Natural killer cell (primary cell): Measurements from ENCODE around the gene HTRA3. TPM values are rescaled to one million over a fixed set of nuclear protein-coding genes. Genes with fewer than 3 reads are reported as not detected.

ENCODE experiments used
- ATAC-seq, 3 donors: fragments of 150-1000 bp in 2 of 3; fragments of 200-7000 bp in 1 of 3; cut with Tn5 transposase; 1 replicate in 1 of 3; 2 replicates in 2 of 3; pipeline ENCODE4 v1.10.0; 2021; ENCODE audit warnings: mild to moderate bottlenecking in 2 of 3, moderate library complexity in 2 of 3
- DNase-seq, 2 donors: peaks; one replicate each; pipeline versions ENCODE4 v3.0.0 to v3.0.0-alpha.2; 2013 to 2021; ENCODE audit warnings: mixed read lengths in 1 of 2
- H3K27ac ChIP-seq: one replicate; pipeline ENCODE4 v1.5.1; 2013; ENCODE audit warnings: mild to moderate bottlenecking, low read length
- H3K27me3 ChIP-seq: one replicate; pipeline ENCODE4 v1.6.1; 2013; ENCODE audit warnings: low read length; ENCODE audit not compliant: control insufficient read depth, insufficient read depth
- H3K36me3 ChIP-seq: one replicate; pipeline ENCODE4 v1.6.1; 2013; ENCODE audit warnings: low read length; ENCODE audit not compliant: control insufficient read depth, insufficient read depth
- H3K4me1 ChIP-seq: one replicate; pipeline ENCODE4 v1.6.1; 2013; ENCODE audit warnings: low read length; ENCODE audit not compliant: control insufficient read depth, insufficient read depth
- H3K4me3 ChIP-seq: one replicate; pipeline ENCODE4 v1.5.1; 2013; ENCODE audit warnings: low read length
- H3K9me3 ChIP-seq: one replicate; pipeline ENCODE4 v1.6.1; 2013; ENCODE audit warnings: low read length; ENCODE audit not compliant: control insufficient read depth, insufficient read depth
- H3K27ac Mint-ChIP-seq, 2 donors: one replicate each; pipeline ENCODE4 v1.8.0; 2022; ENCODE audit warnings: mild to moderate bottlenecking in 2 of 2, mixed read lengths in 2 of 2, moderate library complexity in 1 of 2
- H3K27me3 Mint-ChIP-seq, 2 donors: one replicate each; pipeline ENCODE4 v1.8.0; 2022; ENCODE audit warnings: low read depth in 2 of 2, mixed read lengths in 2 of 2
- H3K36me3 Mint-ChIP-seq: one replicate; pipeline ENCODE4 v1.8.0; 2022; ENCODE audit warnings: mixed read lengths
- H3K4me1 Mint-ChIP-seq, 2 donors: one replicate each; pipeline ENCODE4 v1.8.0; 2022; ENCODE audit warnings: mixed read lengths in 2 of 2
- H3K4me3 Mint-ChIP-seq: one replicate; pipeline ENCODE4 v1.8.0; 2022; ENCODE audit warnings: mild to moderate bottlenecking, moderate library complexity, mixed read lengths
- H3K9me3 Mint-ChIP-seq, 2 donors: one replicate each; pipeline ENCODE4 v1.8.0; 2022; ENCODE audit warnings: mixed read lengths in 2 of 2
- CTCF ChIP-seq: fragments of 200-600 bp; IDR thresholded peaks from one replicate; pipeline ENCODE4 v1.8.0; 2022; ENCODE audit warnings: antibody characterized with exemption
- WGBS: methylation state at CpG from one replicate; pipeline ENCODE4 v1.1.7; 2013; ENCODE audit warnings: missing lambda C conversion rate; ENCODE audit not compliant: insufficient coverage; 5-methylcytosine and 5-hydroxymethylcytosine counted together
- intact Hi-C: fragments of 100-400 bp; cut with micrococcal nuclease; formaldehyde crosslinking; loops from one replicate; pipeline ENCODE4 v1.14.2; 2022
- total RNA-seq, 4 donors: library from RNA; stranded (reverse); fragments of 120-200 nt in 1 of 4; gene quantifications; one replicate each; pipeline versions ENCODE4 v1.2.3 to v1.2.4, GENCODE V29; 2013 to 2022

The HTRA3 gene
- total RNA-seq, 3 donors from 2014 or later (not counting 1 experiment from before 2014, with no cell fraction given), result not detected

- H3K36me3 ChIP-seq, result no peaks in the 10 kb centered on the region
- Mint-ChIP-seq H3K36me3 (no peaks in the 10 kb centered on the region), H3K4me1 (peaks cover 0 to 8% of the 10 kb centered on the region in 2 donors), H3K27ac (peak overlapping the region in 1 of 2 donors; percentile 52), H3K4me3 (no peak overlapping the region), H3K27me3 (no peaks in the 10 kb centered on the region), H3K9me3 (no peaks in the 10 kb centered on the region)
- no peak for TF ChIP-seq CTCF
- H3K9me3 ChIP-seq, result no peaks in the 10 kb centered on the region
- DNase-seq, result no peak
- H3K27me3 ChIP-seq, result no peaks in the 10 kb centered on the region
- no peak for ATAC-seq
- intact Hi-C loops, result no loop called here
- no peak overlapping the region for H3K4me3 ChIP-seq
- 56% methylated on average over 22 of the region's 22 CpGs for WGBS
- H3K4me1 ChIP-seq, result peaks cover 9% of the 10 kb centered on the region
- H3K27ac ChIP-seq, result no peak overlapping the region
These were observed 10.0 kb downstream of the HTRA3 start for GRCh38 chr4:8279321-8280157.

DNA sequence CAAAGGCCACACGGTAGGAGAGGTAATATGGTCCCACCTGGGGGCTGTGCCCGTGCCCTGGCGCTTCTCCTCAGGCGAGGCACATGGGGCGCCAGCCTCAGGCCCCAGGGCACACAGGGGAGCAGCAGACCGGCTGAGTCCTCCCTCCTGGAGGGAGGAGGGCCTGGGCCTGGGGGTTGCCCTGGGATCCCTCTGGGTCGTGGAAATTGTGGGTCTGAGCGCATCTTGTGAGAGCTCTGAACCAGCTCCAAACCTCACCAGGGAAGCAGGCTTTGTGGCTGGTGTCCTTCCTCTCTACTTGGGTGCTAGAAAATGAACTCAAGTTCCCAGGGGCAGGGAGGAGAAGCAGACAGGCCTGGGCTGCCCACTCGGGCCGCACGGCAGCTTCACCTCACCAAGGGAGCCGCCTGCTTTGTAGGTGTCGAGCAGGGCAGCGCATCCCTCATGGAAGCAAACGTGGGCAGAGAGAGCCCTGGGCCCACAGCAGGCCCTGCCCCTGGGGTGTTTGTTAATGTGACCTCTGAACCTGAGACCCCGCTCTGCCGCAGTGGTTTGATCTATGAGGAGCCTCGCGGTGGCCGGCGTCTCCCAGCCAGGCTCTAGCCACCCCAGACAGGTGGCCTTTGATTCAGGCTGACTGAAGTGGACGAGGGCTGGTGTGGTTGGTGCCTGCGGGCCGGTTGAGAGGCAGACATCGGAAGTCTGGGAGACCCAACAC lies 10.8 kb downstream of the HTRA3 start:
- no peaks in the 10 kb centered on the region for H3K36me3 Mint-ChIP-seq
- no peaks in the 10 kb centered on the region for H3K9me3 Mint-ChIP-seq
- H3K4me1 ChIP-seq, result peaks cover 9% of the 10 kb centered on the region
- no peak overlapping the region for H3K4me3 ChIP-seq
- no peaks in the 10 kb centered on the region for H3K27me3 Mint-ChIP-seq
- H3K27me3 ChIP-seq, result no peaks in the 10 kb centered on the region
- H3K36me3 ChIP-seq, result no peaks in the 10 kb centered on the region
- no peak for TF ChIP-seq CTCF
- H3K4me1 Mint-ChIP-seq, result peaks cover 0 to 8% of the 10 kb centered on the region in 2 donors
- H3K27ac ChIP-seq, result no peak overlapping the region
- H3K4me3 Mint-ChIP-seq, result no peak overlapping the region
- no peak for DNase-seq
- intact Hi-C loops, result no loop called here
- H3K9me3 ChIP-seq, result no peaks in the 10 kb centered on the region
- no peak overlapping the region for H3K27ac Mint-ChIP-seq
- no peak for ATAC-seq
- 86% methylated on average over 24 of the region's 25 CpGs for WGBS

- Histone ChIP-seq H3K36me3 (no peaks in the 10 kb centered on the region), H3K4me1 (peaks cover 9% of the 10 kb centered on the region), H3K27me3 (no peaks in the 10 kb centered on the region), H3K4me3 (no peak overlapping the region), H3K9me3 (no peaks in the 10 kb centered on the region), H3K27ac (no peak overlapping the region)
- H3K27ac Mint-ChIP-seq, result no peak overlapping the region
- TF ChIP-seq CTCF, result no peak
- intact Hi-C loops, result no loop called here
- H3K4me1 Mint-ChIP-seq, result peaks cover 0 to 8% of the 10 kb centered on the region in 2 donors
- WGBS, result 89% methylated on average over 15 of the region's 15 CpGs
- no peak for DNase-seq
- H3K27me3 Mint-ChIP-seq, result no peaks in the 10 kb centered on the region
- H3K36me3 Mint-ChIP-seq, result no peaks in the 10 kb centered on the region
- ATAC-seq, result no peak
- H3K4me3 Mint-ChIP-seq, result no peak overlapping the region
- H3K9me3 Mint-ChIP-seq, result no peaks in the 10 kb centered on the region
These were observed 11.4 kb downstream of the HTRA3 start for GRCh38 chr4:8280876-8281440.
